ENCODE data around the gene FBN3.

Gene FBN3

GRCh38 chr19:8087876-8088275, 61.5 kb downstream of the FBN3 start:
- DNase-seq, result no peak

DNA sequence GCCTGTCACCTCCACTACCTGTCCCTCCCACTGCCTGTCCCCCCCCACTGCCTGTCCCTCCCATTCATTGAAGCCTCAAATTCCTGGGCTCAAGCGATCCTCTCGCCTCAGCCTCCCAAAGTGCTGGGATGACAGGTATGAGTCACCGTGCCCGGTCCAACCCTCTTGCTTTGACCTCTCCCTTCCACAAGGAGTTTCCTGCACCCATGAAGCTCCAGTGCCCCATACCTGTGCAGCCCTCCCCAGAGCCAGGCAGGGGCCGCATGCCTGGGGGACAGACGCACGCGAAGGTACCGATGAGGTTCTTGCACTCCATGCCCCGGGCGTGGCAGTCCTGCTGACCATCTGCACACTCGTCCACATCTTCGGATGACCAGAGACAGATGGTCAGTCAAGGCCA, 62.5 kb downstream of the FBN3 start:
- no peak for DNase-seq

DNA sequence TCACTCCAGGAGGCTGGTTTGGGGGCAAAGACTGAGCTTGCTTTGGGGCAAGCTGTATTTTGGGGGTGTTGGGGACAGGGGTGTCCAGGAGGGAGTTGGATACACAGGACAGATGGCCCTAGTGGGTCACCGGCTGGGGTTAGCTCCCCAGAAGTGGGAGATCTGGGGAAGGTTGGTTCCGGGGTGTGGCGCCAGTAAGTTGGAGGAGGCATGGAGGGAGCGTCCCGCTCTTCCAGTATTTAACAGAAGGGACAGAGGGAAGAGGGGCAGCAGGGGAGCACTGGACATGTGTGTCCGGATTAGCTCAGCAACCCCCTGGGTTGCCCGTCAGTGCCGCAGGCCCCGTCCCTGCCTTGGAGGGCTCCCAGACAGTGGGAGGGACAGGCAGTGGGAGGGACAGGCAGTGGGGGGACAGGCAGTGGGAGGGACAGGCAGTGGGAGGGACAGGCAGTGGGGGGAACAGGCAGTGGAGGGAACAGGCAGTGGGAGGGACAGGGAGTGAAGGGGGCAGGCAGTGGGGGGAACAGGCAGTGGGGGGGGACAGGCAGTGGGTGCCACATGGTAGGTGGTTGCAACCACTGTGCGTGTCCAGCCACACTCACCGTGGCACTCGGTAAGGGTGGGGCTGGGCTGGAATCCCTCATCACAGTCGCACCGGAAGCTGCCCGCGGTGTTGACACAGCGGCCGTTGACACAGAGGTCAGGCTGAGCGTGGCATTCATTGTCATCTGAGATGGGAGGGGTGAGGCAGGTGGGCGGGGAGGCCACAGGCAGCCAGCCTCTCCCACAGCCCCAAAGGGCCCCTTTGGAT, 63.6 kb downstream of the FBN3 start:
- DNase-seq, result no peak

DNA sequence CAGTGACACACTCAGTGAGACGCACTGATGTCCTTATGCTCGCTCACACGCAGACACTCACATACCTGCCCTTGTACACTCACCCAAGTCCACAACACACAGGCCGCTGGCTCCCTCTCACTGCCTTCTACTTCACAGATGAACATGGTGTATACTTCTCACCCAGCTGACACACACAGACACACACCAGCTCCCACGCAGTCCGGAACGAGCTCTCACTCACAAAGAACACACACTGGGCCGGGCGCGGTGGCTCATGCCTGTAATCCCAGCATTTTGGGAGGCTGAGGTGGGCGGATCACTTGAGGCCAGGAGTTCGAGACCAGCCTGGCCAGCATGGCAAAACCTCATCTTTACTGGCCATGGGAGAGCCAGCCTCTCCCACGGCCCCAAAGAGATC, 65.2 kb downstream of the FBN3 start:
- DNase-seq, result no peak

GRCh38 chr19:8083141-8083540, 66.3 kb downstream of the FBN3 start:
- DNase-seq, result no peak

- DNase-seq, result no peak
These were observed 67.5 kb downstream of the FBN3 start for GRCh38 chr19:8081569-8082550.

GRCh38 chr19:8080832-8081231, 68.6 kb downstream of the FBN3 start:
- no peak for DNase-seq

- DNase-seq, result no peak
These were observed 69.4 kb downstream of the FBN3 start for GRCh38 chr19:8079988-8080387.

- DNase-seq, result no peak
These were observed 74.0 kb downstream of the FBN3 start for GRCh38 chr19:8075158-8076074.

GRCh38 chr19:8074501-8074900, 74.9 kb downstream of the FBN3 start:
- DNase-seq, result no peak

- no peak for DNase-seq
These were observed 77.5 kb downstream of the FBN3 start for GRCh38 chr19:8071912-8072311.

- DNase-seq, result no peak
These were observed 80.1 kb downstream of the FBN3 start for GRCh38 chr19:8069096-8069973.

- DNase-seq, result no peak
These were observed 83.5 kb downstream of the FBN3 start for GRCh38 chr19:8065875-8066261.

DNA sequence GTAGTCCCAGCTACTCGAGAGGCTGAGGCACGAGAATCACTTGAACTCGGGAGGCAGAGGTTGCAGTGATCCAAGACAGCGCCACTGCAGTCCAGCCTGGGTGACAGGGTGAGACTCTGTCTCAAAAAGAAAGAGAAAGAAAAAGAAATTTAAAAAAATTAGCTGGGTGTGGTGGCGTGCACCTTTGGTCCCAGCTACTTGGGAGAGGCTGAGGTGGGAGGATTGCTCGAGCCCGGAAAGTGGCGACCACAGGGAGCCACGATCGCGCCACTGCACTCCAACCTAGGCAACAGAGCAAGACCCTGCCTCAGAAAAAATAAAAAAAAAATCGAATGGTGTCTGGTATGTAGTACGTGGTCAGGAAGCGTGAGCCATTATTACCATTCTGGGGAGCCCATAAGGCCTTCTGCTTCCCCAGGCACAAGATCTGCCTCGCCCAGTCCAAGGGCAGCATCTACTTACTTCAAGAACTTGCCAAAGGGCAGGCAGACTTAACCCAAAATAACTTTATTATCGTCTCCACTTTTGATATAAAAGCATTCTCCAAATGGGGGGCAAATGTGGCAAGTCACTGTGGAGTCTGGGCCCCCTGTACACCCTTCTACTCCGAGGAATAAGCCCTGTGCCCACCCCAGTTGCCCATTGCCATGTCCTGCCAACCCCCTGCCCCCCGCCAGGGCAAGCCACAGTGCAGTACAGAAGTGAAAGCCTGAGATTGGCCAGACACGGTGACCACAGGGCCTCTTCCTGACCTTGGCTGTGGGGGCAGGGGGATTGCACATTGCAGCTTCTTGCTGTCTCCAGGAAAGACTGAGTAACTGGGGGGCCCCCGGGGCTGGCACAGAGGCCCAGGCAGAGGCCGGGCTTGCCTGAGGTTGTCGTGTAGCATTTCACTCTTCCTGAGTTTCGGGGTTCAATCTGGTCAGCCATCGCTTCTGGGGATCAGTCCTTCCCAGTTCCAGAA, 84.2 kb downstream of the FBN3 start:
- no peak for DNase-seq

DNA sequence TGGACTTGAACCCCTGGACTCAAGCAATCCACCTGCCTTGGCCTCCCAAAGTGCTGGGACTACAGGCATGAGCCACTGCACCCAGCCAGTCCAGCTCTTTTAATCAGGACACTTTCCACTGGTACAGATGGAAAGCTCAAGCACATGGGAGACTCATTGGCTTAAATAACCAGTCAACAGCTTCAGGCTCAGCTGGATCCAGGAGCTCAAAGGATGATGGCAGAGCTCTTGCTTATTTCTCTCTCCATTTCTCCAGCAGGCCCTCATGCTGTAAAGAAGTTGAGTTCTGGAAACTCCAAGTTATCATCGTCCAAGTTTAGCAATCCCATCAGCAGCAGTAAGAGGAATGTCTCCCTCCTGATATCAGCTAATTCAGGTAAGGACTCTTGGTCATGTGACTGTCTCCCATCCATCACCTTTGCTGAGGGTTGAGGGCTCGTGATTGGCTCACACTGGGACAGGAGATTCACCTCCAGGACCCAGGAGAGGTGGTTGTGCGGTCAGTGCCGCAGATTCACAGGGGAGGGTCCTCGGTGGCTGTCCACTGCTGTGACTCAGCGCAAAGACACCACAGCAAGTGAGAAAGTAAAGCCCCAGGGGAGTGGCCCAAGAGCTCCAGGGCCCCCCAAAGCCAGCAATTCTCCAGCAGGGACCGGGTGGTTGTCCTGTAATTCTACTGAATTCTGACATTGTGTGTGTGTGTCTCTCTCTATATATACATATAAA, 91.7 kb downstream of the FBN3 start:
- DNase-seq, result no peak

DNA sequence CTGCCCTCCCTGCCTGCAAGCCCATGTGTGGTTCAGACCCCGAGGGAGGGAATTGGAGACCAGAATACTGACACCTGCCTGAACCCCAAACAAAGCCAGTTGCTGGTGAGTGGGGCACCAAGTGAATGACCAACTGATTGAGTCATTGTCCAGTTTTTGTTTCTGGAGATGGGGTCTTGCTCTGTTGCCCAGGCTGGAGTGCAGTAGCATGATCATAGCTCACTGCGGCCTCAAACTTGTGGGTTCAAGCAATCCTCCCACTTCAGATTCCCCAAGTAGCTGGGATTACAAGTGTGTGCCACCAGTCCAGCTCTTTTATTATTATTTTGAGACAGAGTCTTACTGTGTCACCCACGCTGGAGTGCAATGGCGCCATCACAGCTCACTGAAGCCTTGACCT, 92.9 kb downstream of the FBN3 start:
- no peak for DNase-seq

DNA sequence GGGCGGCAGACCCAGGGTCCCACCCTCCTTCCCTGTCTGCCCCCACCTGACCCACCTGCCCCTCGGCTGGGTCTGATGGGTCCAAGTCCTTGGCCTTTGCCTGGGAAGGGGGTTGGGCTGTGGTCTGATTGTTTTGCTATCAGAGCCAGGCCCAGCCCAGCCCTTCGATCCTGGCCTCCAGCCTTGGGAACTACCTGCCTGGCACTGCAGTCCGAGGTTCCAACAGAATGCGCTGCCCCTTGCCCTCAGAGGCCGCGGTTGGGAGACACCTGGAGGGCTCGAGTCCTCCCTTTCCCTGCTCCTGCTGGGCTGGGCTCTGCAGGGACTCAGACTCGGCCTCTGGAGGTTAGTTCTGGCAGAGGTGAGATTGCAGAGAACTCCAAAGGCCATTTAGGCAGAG, 95.2 kb downstream of the FBN3 start:
- DNase-seq, result no peak

GRCh38 chr19:8052464-8052859, 96.9 kb downstream of the FBN3 start, which contains the start of gene CCL25:
Gene CCL25 (plus strand): TSS chr19:8052760. CDS start chr19:8053050, 290 bp downstream.
- no peak for DNase-seq

DNA sequence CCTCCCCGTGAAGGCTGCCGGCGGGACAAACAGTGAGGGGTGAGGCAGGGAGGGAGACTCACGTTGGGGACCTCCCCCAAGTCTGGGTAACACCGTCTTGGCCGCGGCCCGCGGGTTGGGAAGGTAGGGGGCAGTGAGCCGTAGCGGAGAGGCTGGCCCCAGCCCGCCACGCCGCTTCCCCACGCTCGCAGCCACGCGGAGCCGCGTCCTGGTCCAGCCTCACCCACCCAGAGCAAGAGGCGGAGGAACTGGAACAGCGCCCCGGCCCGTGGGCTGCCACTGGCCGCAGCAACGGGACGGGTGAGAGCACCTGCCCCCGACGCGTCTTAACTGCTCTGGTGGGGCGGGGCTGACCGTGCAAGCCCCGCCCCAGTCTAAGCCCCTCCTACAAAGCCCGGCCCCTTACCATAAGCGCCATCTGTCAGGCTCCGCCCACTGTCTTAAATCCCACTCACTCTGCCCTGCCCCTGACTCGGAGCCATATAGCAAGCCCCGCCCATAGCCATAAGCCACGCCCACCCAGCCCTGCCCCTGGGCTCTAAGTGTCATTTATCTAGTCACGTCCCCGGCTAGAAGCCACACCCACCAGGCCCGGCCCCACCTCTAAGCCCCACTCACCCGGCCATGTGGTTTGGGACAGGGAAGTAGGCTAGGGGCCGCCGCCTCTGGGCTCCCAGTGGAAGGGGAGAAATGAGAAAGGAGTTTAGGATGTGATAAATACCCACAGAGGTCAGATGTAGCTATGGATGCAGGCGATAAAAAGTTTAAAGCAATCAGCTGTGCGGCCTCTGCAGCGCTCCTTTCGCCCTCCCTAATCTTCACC, 98.9 kb downstream of the FBN3 start:
- no peak for DNase-seq

All from DMS79 (cell line).